Thoracic aorta (tissue), 2 donors: ENCODE data around the gene SELL. TPM values are rescaled to one million over a fixed set of nuclear protein-coding genes. Genes with fewer than 3 reads are reported as not detected.
"Not testable (repeated sequence)": the region's sequence is repeated elsewhere in the genome, so short reads cannot be mapped to it uniquely, and the experiment has no call there.

ENCODE experiments used
- ATAC-seq: fragments of 150-250 bp; one replicate; pipeline ENCODE4 v1.8.0; 2017; ENCODE audit warnings: low read depth; ENCODE audit not compliant: insufficient number of reproducible peaks, low FRiP score
- DNase-seq: peaks from one replicate; pipeline ENCODE4 v3.0.0-alpha.2; 2020; ENCODE audit warnings: low spot score
- H3K27ac ChIP-seq, 2 donors: fragments of 200-600 bp; sonication (generic); 1 replicate in 1 of 2; 2 replicates in 1 of 2; pipeline ENCODE4 v1.5.1; 2016; ENCODE audit warnings: mild to moderate bottlenecking in 2 of 2, moderate library complexity in 2 of 2
- H3K27me3 ChIP-seq: fragments of 200-600 bp; sonication (generic); replicated peaks from 2 replicates; pipeline ENCODE4 v1.6.0; 2016; ENCODE audit warnings: mild to moderate bottlenecking; ENCODE audit not compliant: insufficient read depth
- H3K36me3 ChIP-seq: fragments of 200-600 bp; sonication (generic); one replicate; pipeline ENCODE4 v1.5.1; 2016
- H3K4me1 ChIP-seq, 2 donors: fragments of 200-600 bp; sonication (generic); 1 replicate in 1 of 2; 2 replicates in 1 of 2; pipeline versions ENCODE4 v1.5.1 to v1.6.0; 2016; ENCODE audit warnings: low read depth in 2 of 2, mild to moderate bottlenecking in 1 of 2; ENCODE audit not compliant: control insufficient read depth in 1 of 2
- H3K4me3 ChIP-seq: fragments of 200-600 bp; sonication (generic); 2 replicates; pipeline ENCODE4 v1.5.1; 2016; ENCODE audit warnings: mild to moderate bottlenecking
- H3K9me3 ChIP-seq: fragments of 200-600 bp; sonication (generic); 2 replicates; pipeline ENCODE4 v1.5.1; 2016
- total RNA-seq, 2 donors: library from RNA; depleted of rRNA; stranded (reverse); fragments of >200 nt; gene quantifications; one replicate each; pipeline versions ENCODE4 v1.1.0 to v1.2.3, GENCODE V29; 2016
- TF ChIP-seq, protein P1 (sequence below): fragments of 200-600 bp; sonication (generic); IDR thresholded peaks from one replicate; pipeline ENCODE4 v1.5.1; 2019; ENCODE audit warnings: antibody characterized with exemption

Gene SELL
- total RNA-seq, 2 donors from 2014 or later = 4.2 to 8.5 TPM

- Histone ChIP-seq H3K27ac (no peak overlapping the region), H3K4me3 (no peak overlapping the region), H3K36me3 (no peaks in the 10 kb centered on the region), H3K9me3 (no peaks in the 10 kb centered on the region), H3K4me1 (no peaks in the 10 kb centered on the region), H3K27me3 (no peaks in the 10 kb centered on the region)
- ATAC-seq (no peak), DNase-seq (no peak)
- TF ChIP-seq, protein P1, sequence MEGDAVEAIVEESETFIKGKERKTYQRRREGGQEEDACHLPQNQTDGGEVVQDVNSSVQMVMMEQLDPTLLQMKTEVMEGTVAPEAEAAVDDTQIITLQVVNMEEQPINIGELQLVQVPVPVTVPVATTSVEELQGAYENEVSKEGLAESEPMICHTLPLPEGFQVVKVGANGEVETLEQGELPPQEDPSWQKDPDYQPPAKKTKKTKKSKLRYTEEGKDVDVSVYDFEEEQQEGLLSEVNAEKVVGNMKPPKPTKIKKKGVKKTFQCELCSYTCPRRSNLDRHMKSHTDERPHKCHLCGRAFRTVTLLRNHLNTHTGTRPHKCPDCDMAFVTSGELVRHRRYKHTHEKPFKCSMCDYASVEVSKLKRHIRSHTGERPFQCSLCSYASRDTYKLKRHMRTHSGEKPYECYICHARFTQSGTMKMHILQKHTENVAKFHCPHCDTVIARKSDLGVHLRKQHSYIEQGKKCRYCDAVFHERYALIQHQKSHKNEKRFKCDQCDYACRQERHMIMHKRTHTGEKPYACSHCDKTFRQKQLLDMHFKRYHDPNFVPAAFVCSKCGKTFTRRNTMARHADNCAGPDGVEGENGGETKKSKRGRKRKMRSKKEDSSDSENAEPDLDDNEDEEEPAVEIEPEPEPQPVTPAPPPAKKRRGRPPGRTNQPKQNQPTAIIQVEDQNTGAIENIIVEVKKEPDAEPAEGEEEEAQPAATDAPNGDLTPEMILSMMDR = no peak
Observed at GRCh38 chr1:169680377-169681019, 30.9 kb downstream of the SELL start.

DNA sequence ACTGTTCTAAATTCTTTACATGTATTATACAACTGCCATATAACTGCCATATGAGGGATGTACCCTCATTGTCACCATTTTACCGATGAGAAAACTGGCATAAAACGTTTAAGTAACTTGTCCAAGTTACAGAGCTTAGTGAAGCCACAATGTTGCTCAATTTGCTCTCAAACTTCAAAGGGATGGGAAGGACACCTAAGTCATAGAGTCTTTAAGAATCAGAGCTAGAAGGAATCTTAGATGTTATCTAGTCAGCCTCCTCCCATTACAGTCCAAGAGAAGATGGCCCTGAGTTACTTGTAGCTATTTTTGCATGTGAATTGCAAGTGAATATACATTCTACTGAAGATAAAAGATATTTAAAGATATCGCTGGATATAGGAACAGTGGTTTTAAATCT, 31.7 kb downstream of the SELL start:
- TF ChIP-seq, protein P1 = no peak
- no peaks in the 10 kb centered on the region for H3K4me1 ChIP-seq
- no peak for ATAC-seq

GRCh38 chr1:169676001-169676400, 35.4 kb downstream of the SELL start:
- Histone ChIP-seq H3K27me3 (no peaks in the 10 kb centered on the region), H3K27ac (no peak overlapping the region), H3K4me3 (no peak overlapping the region), H3K9me3 (no peaks in the 10 kb centered on the region), H3K4me1 (no peaks in the 10 kb centered on the region), H3K36me3 (no peaks in the 10 kb centered on the region)
- ATAC-seq (no peak), DNase-seq (no peak)
- TF ChIP-seq, protein P1 = no peak

More for the DNA sequence above, 31.7 kb downstream of the SELL start:
- H3K4me3 ChIP-seq = no peak overlapping the region
- H3K27ac ChIP-seq = no peak overlapping the region
- no peak for DNase-seq
- no peaks in the 10 kb centered on the region for H3K9me3 ChIP-seq
- no peaks in the 10 kb centered on the region for H3K36me3 ChIP-seq
- H3K27me3 ChIP-seq = no peaks in the 10 kb centered on the region

GRCh38 chr1:169670836-169671235, 40.6 kb downstream of the SELL start:
- Histone ChIP-seq H3K4me1 (no peaks in the 10 kb centered on the region), H3K27ac (no peak overlapping the region), H3K36me3 (no peaks in the 10 kb centered on the region), H3K4me3 (no peak overlapping the region), H3K27me3 (no peaks in the 10 kb centered on the region), H3K9me3 (no peaks in the 10 kb centered on the region)
- TF ChIP-seq, protein P1 = no peak
- no peak for DNase-seq
- ATAC-seq = no peak

DNA sequence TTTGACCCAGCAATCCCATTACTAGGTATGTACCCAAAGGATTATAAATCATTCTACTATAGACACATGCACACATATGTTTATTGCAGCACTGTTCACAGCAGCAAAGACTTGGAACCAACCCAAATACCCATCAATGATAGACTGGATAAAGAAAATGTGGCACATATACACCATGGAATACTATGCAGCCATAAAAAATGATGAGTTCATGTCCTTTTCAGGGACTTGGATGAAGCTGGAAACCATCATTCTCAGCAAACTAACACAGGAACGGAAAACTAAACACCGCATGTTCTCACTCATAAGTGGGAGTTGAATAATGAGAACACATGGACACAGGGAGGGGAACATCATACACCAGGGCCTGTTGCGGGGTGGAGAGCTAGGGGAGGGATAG, 41.2 kb downstream of the SELL start:
- H3K36me3 ChIP-seq, H3K9me3 ChIP-seq, H3K4me3 ChIP-seq, DNase-seq, H3K27me3 ChIP-seq, H3K27ac ChIP-seq, ATAC-seq, H3K4me1 ChIP-seq: not testable (repeated sequence)

DNA sequence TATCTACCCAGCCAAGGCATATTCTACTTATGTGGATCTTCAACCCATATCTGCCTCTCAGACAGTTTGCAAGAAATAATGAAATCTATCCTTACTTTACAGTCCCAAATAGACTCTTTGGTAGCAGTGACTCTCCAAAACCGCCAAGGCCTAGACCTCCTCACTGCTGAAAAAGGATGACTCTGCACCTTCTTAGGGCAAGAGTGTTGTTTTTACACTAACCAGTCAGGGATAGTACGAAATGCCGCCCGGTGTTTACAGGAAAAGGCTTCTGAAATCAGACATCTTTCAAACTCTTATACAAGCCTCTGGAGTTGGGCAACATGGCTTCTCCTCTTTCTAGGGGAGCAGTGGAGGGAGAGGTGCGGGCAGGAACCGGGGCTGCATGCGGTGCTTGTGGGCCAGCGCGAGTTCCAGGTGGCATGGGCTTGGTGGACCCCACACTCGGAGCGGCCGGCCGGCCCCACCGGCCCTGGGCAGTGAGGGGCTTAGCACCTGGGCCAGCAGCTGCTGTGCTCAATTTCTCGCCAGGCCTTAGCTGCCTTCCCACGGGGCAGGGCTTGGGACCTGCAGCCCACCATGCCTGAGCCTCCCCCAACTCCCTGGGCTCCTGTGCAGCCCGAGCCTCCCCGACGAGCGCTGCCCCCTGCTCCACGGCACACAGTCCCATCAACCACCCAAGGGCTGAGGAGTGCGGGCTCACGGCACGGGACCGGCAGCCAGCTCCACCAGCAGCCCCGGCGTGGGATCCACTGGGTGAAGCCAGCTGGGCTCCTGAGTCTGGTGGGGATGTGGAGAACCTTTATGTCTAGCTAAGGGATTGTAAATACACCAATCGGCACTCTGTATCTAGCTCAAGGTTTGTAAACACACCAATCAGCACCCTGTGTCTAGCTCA, 43.5 kb downstream of the SELL start:
- not testable (repeated sequence) for H3K27me3 ChIP-seq, H3K36me3 ChIP-seq, H3K9me3 ChIP-seq, DNase-seq, H3K4me3 ChIP-seq, ATAC-seq, H3K27ac ChIP-seq, H3K4me1 ChIP-seq

GRCh38 chr1:169667227-169667639, 44.2 kb downstream of the SELL start:
- not testable (repeated sequence) for H3K9me3 ChIP-seq, H3K36me3 ChIP-seq, H3K27me3 ChIP-seq, DNase-seq, H3K4me3 ChIP-seq, H3K4me1 ChIP-seq, ATAC-seq, H3K27ac ChIP-seq

DNA sequence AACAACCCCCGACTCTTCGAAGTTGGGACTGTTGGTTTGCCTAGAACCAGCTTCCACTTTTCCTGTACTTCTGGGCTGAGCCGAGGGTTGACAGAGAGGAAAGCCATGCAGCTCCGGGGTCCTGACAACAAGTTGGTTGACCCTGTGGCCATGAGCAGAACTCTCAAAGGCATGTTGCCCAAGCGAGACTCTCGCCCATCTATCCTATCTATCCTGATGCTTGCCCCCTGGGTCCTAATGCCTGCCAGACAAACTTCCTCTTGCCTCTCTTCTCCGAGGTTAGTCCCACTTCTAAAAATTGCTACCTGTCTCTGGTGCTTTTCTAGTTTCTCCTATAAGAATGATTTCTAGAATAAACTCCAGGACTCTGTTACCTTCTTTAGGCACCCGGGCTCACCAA, 48.7 kb downstream of the SELL start:
- ATAC-seq = not testable (repeated sequence)

GRCh38 chr1:169661066-169661465, 50.4 kb downstream of the SELL start:
- not testable (repeated sequence) for DNase-seq, H3K36me3 ChIP-seq, H3K4me1 ChIP-seq, H3K27ac ChIP-seq, H3K9me3 ChIP-seq, H3K27me3 ChIP-seq, ATAC-seq, H3K4me3 ChIP-seq

More for the DNA sequence above, 48.7 kb downstream of the SELL start:
- not testable (repeated sequence) for H3K9me3 ChIP-seq, H3K4me1 ChIP-seq, H3K4me3 ChIP-seq, H3K27ac ChIP-seq, H3K27me3 ChIP-seq, H3K36me3 ChIP-seq, DNase-seq
